AML-193 (cell line): Measurements from ENCODE around the gene HLA-DMB.

ENCODE experiments used
- DNase-seq, 2 experiments: peaks; one replicate each; lab custom pipeline; 2025; lab: John Stamatoyannopoulos, UW

The HLA-DMB gene

DNA sequence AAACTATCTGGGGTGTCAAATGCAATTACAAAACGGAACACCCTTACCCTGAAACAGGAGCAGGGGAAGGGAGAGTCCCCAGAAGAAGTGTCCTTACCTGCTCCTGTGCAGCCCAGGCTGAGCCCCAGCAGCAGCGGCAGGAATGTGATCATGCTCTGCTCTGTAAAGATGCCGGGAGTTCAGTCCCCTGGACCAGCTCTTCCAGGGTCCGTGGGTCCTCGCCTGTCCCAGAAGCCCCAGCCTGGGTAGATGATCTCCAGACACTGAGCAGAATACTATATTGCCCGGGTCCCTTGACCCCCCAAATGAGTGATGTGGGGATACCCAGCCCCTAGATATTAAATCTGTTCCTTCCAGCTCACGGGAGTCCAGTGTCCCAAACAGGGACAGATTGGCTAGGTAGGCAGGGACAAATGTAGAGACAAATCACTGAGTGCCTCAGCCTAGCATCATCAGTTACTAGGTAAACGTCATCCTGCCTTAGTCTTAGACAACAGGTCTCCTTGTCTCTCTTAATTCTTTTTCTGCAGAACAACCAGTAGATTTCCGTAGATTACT is at the start of gene HLA-DMB:
Gene HLA-DMB (minus strand): TSS at position 373 of the 558 bp plus-strand sequence. CDS start 221 bp downstream, at position 152.
- peak; percentile 62 to 73 for DNase-seq

DNA sequence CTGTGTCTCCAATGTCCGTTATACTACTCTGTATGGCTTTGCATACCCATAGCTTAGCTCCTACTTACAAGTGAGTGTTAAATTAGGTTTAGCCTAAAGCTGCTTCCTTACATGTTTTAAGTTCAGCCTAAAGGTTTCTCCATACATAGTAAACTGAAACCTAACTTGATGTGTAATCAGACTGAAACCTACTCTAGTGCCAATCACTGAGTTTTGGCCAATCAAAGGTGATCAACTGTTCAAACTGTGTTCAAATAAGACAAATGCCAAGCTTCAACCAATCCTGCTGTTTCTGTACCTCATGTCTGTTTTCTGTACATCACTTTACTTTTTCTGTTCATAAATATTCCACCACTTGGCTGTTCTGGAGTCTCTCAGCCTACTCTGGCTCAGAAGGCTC is 48.5 kb upstream of the HLA-DMB start:
- DNase-seq = no peak

DNA sequence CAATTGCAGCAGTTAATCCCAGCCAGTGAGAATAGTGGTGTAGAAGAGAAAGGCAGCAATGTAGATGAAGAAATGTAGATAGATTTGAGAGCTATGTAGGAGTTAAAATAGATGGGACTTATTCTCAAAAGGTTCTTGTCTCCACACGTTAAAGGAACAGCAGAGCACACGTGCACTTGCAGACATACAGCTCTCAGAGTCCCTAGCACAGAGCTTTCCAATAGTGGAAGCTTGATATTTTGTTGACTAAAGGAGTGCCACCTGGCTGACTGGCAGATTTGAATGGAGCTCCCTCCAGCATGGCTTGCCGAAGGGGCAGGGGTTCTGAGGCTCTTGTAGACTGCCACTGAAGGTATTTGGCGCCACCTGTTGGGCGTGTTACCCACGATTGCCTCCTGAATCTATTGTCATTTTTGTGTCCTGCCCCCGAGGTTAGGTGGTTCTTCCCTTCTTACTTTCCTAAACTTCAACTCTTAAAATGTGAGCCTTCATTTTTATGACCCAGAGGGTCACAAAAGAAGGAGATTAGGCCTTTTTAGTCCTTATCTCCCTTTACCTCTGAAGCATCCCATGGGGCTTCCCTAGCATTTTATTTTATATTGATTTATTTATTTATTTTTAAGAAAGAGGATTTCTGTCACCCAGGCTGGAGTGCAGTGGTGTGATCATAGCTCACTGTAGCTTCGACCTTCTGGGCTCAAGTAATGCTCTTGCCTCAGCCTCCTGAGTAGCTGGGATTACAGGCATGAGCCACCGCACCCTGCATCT is 44.0 kb upstream of the HLA-DMB start:
- DNase-seq = peak; percentile 86 to 90

DNA sequence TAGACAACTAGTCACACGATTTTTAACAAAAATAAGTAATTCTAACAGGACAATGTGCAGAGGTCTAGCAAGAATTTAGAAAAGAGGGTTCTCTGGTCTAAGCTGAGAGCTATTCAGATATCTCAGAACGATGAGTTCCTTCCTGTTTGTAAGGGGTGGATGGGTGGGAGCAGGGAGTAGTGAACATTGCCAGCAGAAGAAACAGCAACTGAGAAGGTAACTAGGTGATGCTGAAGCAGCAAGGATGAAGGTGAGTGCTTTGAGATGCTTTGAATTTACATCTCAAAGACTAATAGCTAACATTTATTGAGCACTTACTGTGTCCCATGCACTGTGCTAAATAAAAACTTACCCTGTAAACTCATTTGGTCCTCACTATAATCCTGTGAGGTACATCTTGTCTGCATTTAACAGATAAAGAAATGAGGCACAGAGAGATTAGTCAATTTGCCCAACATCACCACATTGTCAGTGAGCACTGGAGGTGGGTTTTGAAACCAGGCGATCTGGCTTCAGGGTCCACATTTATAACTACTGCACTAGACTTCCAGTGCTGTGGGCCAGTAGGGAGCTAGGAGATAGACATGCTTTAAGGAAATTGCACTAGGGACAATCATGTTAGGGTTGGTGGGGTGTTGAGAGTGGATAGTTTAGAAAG is 43.3 kb upstream of the HLA-DMB start:
- no peak for DNase-seq

DNA sequence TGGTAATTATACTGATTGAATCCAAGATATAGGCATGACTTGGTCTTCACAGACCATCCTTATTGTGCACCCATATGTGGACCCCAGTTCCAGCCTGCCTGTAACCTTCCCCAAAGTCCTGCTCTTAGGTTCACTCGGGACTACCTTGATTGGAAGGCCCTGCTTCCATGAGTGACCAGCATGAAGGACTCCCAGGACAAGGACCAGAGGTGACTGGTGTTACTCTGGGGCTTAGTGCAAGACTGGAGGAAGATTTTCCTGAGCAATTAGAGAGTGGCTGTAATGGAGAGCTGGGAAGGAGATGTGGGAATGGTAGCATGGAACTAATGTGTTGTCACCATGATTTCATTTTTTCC is 42.6 kb upstream of the HLA-DMB start:
- DNase-seq = no peak

DNA sequence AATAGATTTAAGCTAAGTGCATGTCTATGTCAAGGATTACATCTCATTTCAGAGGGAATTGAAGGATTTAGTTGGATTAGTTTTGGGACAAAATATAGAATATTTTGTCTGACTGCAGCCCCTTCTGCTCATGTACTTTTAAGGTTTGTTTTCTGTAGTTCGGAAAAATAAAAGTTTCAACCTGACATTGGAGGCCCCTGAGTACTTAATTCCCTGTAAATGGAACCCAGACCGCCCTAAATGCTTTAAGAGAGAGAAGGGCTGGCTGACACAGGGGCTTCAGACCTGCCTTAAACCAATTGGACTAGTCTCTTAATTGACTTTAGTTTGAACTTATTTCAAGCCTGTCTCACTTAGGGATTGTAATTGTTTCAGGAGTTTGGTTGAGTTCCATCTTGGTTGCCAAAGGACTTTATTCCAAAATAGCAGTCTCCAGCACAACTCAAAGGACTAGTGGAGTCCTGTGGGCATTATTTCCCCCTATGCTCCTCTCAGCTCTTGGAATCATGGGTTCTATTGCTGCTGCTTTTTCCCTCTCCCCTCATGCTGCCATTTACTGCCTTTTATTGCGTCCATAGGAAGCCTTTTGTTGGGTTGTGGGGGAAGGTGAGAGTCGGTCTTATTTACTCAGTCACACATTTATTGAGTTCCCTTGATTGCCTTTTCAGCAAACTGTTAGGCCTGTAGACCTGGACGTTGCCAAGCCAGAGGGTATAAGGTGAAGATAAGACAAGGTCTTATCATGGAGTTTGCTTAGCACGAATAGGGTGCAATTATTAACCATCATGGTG is 42.1 kb upstream of the HLA-DMB start:
- no peak for DNase-seq

DNA sequence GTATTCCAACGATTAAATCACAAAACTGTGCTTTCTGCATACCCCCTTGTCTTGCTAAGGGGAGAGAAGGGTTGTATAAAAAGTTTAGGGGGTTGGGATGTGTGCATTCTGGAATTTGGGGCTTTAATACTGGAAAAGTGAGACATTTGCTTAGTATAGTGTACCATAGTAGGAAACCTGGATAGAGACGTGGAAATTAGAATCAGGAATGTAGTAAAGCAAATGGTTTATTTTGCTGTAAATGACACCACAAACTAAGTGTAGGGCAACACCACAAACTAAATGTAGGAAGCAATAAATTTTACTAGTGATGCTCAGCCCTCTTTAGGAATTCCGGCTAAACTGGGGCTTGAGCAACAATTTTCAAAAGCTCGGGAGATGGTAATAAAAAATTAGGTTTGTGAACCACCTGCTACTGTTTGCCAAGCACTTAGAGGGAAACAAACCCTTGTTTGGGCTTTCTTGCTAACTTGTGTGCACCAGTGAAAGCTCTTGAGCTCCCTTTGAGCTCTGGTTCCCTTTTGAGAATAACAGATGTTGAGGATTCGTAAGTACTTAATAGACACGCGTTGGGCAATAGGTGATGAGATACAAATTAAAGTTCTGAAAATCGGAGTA is 41.4 kb upstream of the HLA-DMB start:
- DNase-seq = peak in 1 of 2 experiments; percentile 29

DNA sequence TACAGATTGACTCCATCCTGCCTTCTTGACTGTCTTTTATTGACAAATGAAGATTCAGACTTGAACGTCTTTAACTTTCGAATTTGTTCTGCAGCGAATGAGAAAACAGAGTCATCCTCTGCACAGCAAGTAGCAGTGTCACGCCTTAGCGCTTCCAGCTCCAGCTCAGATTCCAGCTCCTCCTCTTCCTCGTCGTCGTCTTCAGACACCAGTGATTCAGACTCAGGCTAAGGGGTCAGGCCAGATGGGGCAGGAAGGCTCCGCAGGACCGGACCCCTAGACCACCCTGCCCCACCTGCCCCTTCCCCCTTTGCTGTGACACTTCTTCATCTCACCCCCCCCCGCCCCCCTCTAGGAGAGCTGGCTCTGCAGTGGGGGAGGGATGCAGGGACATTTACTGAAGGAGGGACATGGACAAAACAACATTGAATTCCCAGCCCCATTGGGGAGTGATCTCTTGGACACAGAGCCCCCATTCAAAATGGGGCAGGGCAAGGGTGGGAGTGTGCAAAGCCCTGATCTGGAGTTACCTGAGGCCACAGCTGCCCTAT is 39.7 kb upstream of the HLA-DMB start:
- no peak for DNase-seq

DNA sequence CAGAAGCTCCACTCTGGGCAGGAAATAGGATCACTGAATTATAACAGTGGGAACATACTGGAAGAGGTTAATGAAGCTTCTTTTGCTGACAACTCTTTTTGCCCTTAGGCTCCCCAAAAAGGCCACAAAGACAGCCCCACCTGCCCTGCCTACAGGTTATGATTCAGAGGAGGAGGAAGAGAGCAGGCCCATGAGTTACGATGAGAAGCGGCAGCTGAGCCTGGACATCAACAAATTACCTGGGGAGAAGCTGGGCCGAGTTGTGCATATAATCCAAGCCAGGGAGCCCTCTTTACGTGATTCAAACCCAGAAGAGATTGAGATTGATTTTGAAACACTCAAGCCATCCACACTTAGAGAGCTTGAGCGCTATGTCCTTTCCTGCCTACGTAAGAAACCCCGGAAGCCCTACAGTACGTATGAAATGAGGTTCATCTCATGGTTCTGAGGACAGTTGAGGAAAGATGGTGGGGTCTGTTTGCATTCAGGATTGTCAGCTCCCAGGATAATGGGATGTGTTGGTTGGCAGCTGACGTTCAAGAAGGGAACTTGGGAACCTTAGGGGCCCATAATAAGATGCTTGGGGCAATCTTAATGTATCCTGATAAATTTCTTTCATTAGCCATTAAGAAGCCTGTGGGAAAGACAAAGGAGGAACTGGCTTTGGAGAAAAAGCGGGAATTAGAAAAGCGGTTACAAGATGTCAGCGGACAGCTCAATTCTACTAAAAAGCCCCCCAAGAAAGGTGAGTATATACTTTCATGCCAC is 39.1 kb upstream of the HLA-DMB start:
- no peak for DNase-seq

DNA sequence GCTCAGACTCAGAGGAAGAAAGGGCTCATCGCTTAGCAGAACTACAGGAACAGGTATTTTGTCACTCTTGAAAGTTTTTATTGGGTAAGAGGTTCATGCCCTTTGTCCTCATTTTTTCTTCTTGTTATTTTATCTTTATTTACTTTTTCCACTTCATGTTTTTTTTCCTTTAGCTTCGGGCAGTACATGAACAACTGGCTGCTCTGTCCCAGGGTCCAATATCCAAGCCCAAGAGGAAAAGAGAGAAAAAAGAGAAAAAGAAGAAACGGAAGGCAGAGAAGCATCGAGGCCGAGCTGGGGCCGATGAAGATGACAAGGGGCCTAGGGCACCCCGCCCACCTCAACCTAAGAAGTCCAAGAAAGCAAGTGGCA is 37.1 kb upstream of the HLA-DMB start:
- DNase-seq = no peak

DNA sequence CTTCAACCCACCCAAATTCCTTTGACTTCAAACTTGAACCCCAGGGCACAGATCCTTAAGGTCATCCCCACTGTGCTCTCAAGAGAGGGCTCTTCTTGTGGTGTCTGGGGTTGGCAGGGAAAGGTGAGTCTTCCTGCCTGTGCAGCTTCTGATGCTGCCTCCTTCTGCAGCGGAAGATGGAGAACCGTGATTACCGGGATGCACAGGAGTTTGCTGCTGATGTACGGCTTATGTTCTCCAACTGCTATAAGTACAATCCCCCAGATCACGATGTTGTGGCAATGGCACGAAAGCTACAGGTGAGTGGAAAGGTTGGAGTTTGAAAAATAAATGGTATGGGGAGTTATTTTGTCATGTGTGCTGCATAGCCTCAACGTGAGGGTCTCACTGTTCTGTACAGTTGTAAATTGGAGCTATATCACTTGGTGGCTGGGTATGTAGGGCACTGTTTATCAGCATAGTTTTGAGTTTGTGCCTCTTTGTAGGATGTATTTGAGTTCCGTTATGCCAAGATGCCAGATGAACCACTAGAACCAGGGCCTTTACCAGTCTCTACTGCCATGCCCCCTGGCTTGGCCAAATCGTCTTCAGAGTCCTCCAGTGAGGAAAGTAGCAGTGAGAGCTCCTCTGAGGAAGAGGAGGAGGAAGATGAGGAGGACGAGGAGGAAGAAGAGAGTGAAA is 36.6 kb upstream of the HLA-DMB start:
- DNase-seq = no peak

DNA sequence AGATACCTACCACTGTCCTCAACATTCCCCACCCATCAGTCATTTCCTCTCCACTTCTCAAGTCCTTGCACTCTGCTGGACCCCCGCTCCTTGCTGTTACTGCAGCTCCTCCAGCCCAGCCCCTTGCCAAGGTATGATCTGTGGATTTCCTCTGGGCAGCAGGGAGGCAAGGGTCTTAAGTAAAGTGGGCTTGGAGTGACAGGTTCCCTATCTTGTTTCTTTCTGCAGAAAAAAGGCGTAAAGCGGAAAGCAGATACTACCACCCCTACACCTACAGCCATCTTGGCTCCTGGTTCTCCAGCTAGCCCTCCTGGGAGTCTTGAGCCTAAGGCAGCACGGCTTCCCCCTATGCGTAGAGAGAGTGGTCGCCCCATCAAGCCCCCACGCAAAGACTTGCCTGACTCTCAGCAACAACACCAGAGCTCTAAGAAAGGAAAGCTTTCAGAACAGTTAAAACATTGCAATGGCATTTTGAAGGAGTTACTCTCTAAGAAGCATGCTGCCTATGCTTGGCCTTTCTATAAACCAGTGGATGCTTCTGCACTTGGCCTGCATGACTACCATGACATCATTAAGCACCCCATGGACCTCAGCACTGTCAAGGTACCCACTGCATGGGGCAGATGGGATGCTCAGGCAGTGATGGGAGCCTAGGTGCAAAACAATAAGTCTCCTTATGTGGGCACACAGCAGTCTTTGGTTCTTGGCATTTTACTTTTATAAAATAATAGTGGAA is 35.7 kb upstream of the HLA-DMB start:
- DNase-seq = no peak

DNA sequence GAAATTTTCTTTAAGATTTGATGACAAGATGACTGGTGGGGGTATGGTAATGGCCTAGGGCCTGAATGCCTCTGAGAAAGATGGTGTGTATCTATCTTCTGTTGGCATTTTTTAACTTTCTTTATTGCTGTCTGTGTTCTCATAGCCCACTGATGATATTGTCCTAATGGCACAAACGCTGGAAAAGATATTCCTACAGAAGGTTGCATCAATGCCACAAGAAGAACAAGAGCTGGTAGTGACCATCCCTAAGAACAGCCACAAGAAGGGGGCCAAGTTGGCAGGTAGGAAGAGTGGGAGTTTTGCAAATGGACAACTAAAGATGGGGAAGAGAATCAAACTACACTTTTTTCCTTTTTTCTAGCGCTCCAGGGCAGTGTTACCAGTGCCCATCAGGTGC is 35.1 kb upstream of the HLA-DMB start:
- DNase-seq = no peak

DNA sequence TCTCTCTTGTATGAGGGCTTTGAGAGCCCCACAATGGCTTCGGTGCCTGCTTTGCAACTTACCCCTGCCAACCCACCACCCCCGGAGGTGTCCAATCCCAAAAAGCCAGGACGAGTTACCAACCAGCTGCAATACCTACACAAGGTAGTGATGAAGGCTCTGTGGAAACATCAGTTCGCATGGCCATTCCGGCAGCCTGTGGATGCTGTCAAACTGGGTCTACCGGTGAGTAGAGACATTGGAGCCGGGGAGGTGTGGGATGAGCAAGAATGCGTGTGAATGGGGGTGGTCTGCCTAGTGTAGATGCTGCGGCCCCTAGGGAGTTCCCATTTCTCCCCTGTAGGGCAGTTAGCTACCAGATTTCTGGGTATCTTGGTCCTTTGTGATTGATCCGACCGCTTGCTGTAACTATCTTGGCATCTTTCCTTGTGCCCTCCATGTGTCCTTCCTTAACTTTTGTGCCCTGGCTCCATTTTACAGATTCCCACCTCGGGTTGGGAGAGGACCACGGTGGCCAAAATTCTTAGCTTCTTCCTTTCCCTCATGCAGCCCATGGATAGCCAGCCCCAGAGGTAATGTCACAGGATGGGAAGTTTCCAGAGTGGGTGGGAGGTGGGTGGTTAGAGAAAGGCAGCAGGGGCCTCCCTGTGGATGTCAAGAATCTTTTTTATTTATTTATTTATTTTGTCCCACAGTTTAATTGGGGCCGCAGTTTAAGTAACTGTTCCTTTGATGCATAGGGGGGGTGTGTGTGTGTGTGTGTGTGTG is 33.9 kb upstream of the HLA-DMB start:
- no peak for DNase-seq

DNA sequence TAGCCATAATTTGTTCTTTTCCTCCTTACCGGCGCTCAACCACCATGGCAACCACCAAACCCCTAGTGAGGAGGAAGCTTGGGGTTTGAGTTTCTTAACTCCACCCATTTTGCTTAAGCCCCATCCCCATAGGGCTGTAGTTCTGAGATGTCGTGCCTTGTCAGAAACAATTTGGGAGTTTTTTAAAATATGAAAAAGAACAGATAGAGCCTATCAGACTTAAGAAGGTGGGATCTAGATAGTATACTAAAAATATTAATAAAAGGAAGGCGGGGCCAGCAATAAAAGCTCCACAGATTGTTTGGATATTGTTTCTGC is 33.1 kb upstream of the HLA-DMB start:
- peak; percentile 57 to 62 for DNase-seq

DNA sequence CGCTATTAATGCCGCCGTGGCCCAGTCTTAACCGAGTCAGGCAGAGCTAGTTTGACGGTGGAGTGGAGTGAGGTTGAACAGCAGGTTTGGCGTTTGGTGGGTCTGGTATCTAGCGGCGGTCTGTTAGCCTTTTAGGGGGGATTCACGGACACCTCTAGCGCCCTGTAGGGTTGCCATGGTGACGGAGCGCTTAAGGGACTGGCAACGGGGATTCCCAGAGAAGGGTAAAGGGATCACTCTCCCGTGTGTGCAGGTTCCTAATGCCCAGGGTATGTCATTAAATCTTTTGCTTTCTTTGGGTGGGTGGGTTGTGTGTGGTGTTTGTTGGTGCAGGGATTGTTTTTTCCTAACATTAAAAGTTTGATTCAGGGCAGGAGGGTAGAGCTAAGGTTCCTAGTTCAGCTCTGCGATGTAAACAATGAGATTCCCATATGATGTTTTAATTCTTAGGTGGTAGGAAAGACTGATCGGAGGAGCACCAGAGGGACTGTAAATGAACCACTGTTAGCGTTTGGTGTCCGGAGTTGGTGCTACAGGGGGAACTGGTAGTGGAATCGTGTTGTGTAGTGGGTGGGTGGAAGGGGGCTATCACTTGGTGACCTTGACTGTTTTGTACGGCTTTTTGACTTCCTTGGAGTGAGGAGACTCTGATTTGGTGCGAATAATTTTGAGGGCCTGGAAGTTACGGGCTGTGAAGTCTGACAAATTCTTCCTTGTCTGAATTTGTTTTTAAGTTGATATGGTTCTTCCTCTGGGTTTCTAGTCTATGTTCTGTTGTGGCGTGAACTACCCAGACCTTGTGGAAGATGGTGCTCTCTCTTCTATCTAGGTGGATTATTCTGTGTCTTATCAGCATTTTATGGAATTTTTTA is 32.6 kb upstream of the HLA-DMB start:
- DNase-seq = no peak

DNA sequence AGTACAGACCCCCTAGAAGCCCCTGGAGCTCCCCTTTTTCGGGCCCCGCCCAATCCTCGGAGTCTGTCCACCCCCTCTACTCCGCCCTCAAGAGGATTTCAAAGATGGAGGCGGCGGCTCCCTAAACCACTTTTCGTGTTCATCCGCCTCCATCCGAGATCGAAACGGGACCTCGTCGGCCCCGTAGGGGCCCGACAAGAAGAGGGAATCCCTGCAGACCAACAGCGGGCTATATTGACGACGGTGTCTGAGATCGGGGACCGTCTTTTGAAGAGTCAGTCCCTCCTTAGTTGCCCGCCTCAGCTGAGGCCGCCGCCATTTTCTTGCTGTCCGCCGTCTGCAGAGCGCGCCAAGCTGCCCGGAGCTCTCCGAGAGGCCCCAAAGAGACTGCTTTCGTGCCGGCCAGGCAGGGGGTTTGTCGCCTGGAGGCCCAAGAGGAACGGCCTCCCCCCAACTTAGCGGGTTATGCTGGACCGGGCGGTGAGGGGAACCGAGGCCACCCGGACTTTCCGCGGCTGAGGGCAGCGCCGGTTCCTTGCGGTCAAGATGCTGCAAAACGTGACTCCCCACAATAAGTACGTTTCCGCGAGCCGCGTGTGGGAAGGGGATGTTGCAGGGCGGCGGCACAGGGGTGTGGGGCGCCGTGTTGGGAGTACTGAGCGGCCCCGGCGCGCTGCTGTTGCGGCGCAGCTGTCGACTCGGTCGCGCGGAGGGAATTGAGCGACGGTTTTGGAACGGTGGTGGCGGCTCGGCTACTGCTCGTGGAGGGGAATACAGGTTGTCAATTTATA is 31.7 kb upstream of the HLA-DMB start:
- peak in 1 of 2 experiments; percentile 62 for DNase-seq
